DND-41 (cell line): Measurements from ENCODE around the gene MACROH2A2.

Source experiments
- CTCF ChIP-seq: IDR thresholded peaks from 2 replicates; pipeline ENCODE4 v1.5.1; 2012; ENCODE audit warnings: borderline replicate concordance, low read length, moderate library complexity, mild to moderate bottlenecking; ENCODE audit not compliant: poor library complexity, severe bottlenecking; ENCODE audit errors: extremely low read depth
- EZH2 ChIP-seq: IDR thresholded peaks from 3 replicates; pipeline ENCODE4 v1.6.1; 2012; ENCODE audit warnings: borderline replicate concordance, low read depth, mild to moderate bottlenecking, moderate library complexity, low read length, inconsistent platforms; ENCODE audit not compliant: severe bottlenecking

DNA sequence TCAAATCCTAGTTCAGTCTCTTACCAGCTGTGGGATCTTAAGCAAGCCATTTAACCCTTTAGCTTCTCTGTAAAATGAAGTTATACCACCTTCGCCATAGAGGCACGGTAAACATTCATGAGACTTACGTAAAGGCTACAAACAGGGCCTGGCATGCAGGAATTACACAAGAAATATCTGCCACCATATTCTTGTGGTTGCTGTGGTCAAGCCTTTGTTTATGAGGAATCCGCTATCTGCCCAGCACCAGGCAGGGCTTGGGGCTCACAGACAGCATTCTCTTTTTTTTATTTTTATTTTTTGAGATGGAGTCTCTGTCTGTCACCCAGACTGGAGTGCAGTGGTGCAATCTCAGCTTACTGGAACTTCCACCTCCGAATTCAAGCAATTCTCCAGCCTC, 70.1 kb downstream of the MACROH2A2 start:
- no peak for TF ChIP-seq CTCF
- no peak for TF ChIP-seq EZH2
